GM20431 (cell line): Measurements from ENCODE around the gene USP12.

ENCODE experiments used
- in situ Hi-C: fragments of 300-500 bp; cut with MseI, MboI; formaldehyde crosslinking; loops from one replicate; pipeline ENCODE4 v1.15.0; 2020; ENCODE audit warnings: low sequenced_read_pairs; ENCODE audit not compliant: unreplicated experiment

USP12 gene

DNA sequence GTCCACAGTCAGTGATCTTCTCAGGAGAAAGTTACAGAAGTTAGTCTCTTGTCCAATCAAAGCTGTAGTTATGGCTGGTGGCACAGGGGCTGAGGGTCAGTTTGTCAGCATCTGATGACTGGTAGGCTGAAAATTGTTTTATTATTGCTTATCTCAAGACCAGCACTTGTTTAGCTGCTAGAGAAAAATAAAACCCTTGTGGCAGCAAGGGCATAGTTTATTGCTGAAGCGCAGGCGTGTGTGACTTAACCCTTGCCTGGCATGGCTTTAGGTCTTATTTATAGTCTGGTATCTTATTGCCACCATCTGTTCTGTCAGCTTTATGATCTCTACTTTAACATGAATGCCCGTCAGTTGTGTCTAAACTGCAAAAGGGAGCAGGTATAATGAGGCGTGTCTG lies 154.7 kb downstream of the USP12 start:
- in situ Hi-C loops, result no loop called here
